GM19463 (cell line): Measurements from ENCODE around the gene NPY4R2.
A peak's percentile ranks its signal among the peaks of the same experiment; 100 is the strongest.
"Not testable (repeated sequence)": the region's sequence is repeated elsewhere in the genome, so short reads cannot be mapped to it uniquely, and the experiment has no call there.

ENCODE experiments used
- ATAC-seq: cut with Tn5 transposase; IDR thresholded peaks from one replicate; pipeline ENCODE4 v1.9.1; 2021; ENCODE audit warnings: mild to moderate bottlenecking, moderate library complexity; ENCODE audit not compliant: unreplicated experiment

Gene NPY4R2

DNA sequence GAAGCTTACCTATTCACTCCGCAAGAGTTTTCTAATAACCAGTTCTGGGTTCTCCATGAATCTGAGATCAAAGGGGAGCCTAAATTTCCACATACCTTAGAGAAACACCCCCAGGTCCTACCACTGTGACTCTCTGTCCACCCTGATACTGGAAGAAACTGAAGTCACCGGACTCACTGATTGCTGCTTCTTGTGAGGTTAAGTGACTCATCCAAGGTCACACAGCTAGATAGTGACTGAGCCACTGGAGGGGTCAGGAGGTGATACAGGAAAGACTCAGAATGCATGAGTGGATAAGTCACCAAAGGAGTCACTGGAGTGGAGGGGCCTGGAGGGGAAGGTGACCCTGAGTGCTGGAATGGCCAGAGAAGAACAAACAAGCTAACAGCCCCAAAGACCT lies 9.8 kb downstream of the NPY4R2 start:
- ATAC-seq = not testable (repeated sequence)

DNA sequence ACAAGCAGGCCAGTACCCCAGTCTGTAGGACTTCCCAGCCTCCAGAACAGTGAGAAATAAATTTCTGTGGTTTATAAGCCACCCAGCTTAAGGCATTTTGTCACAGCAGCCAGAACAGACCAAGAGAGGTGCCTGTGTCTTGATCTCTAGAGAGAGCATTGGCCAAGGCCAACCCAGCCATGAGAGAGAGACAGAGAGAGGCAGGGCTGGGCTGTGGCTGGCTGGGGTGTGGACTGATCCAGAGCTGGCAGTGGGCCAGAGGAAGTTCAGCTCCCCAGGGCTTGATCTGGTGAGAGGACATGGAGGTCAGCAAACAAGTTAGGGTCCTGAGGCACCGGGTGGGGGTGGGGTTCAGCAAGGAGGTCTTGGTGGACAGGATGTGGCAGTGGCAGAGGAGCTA lies 14.4 kb downstream of the NPY4R2 start:
- ATAC-seq = not testable (repeated sequence)

GRCh38 chr10:47933462-47933861 lies 15.0 kb downstream of the NPY4R2 start:
- ATAC-seq = not testable (repeated sequence)

- not testable (repeated sequence) for ATAC-seq
These were observed 18.3 kb downstream of the NPY4R2 start for GRCh38 chr10:47936772-47937228.

- not testable (repeated sequence) for ATAC-seq
These were observed 19.2 kb downstream of the NPY4R2 start for GRCh38 chr10:47937634-47938033.

- ATAC-seq = not testable (repeated sequence)
These were observed 22.4 kb downstream of the NPY4R2 start for GRCh38 chr10:47940821-47941220.

- ATAC-seq = not testable (repeated sequence)
These were observed 22.9 kb downstream of the NPY4R2 start for GRCh38 chr10:47941379-47941778.

DNA sequence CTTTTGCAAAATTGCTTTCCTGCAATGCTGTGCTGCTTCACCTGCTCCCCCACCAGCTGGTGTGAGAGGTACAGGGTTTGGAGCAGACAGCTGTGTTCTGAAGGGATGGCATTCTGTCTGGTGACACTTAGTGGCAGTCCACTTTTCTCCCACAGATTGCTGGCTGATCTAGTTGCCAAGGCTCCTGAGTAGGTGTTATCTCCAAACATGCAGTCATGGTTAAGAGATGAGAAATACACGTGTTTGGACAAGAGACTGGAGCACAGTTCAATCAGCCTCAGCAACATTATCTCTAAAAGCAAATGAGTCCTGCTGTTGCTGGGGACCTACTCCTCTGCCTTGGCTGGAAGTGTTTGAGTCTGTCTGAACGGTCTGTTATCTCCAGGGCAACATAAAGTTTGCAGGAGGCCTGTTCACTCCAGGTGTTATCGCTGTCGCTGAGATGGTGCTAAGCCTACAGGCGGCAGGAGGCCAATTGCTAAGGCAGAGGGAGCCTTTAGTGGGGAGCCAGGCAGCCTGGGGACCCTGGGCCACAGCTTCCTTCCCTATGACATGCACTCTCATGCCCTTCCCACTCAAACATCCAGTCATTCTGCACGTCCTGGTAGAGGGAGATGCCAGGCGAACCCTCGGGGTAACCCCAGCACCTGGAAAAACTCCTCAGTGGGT lies 24.0 kb downstream of the NPY4R2 start:
- ATAC-seq = not testable (repeated sequence)

GRCh38 chr10:47943328-47943727 lies 24.9 kb downstream of the NPY4R2 start:
- ATAC-seq = not testable (repeated sequence)

DNA sequence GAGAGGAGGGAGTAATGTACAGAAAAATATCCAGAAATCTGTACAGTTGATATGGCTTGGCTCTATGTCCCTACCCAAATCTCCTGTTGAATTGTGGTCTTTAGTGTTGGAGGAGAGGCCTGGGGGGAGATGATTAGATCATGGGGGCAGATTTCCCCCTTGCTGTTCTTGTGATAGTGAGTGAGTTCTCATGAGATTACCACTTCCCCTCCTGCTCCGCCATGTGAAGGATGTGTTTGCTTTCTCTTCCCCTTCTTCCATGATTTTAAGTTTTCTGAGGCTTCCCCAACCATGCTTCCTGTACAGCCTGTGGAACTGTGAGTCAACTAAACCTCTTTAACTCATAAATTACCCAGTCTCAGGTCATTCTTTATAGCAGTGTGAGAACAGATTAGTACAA lies 29.0 kb downstream of the NPY4R2 start:
- ATAC-seq = not testable (repeated sequence)

DNA sequence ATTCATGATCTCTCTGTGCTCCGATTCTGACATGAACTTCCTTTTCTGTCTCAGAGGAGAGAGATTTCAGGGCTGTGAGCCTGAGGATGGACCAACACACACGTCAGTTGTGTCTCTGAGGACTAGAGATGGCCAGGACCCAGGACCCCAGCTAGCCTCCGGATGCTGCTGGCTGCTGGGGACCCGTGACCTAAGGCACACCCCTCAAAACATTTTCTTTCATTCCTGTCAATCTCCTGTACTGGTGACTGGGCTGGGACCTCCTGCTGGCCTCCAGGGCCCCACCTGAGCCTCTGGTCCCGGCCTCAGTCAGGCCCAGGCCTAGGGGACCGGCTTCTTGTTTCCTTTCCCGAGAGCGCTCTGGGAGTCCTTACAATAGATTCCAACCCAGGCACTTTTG lies 38.7 kb downstream of the NPY4R2 start:
- ATAC-seq = not testable (repeated sequence)

DNA sequence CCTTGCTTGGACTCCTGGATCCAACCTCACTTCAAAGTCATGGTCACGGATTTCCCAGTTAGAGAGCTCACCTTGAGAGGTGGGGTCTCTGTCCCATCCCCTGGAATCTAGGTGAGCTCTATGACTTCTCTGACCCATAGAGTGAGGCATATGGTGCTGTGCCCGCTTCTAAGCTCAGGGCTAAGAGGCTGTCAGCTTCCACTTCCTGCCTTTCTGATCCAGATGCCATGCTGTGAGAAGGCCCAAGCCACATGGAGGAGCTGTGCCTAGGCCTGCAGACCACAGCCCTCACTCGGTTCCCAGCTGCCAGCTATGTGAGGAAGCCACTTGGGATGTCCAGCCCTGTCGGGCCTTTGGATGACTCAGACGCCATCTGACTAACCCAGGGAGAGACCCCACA lies 41.2 kb downstream of the NPY4R2 start:
- not testable (repeated sequence) for ATAC-seq

DNA sequence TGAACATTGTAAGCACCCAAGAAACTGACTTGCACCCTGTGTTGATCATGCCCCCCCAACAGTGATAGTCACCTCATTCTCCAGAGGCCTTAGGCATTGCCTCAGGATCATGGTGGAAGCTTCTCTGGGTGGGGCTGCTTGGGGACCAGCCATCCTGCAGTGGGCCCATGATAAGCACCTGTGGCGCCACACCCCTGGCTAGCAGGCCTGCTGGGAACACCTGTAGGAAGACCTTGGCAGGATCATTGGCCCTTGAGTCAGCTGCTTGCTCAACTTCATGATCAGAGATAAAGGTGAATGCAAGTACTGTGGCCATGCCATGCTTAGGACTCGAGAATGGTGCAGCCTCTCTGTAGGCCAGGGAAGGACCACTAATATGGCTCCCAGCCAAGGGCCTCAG lies 42.2 kb downstream of the NPY4R2 start:
- not testable (repeated sequence) for ATAC-seq

DNA sequence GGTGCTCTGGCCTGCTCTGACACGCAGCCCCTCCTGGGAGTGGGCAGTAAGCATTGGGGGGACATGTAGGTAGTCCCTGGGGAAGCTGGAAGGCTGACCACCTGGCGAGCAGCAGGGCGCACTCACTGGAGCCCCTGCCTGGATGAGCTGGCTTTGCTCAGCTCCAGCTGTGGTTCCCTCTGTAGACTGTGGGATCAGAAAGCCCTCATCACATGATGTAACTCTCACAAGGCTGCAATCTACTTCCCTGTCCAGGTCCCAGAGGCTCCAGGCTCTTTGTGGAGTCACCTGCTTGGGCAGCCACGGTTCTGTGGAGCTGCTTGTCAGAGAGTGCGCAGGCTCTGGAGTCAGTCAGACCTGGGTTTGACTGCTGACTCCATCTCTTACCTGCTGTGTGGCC lies 44.3 kb downstream of the NPY4R2 start:
- not testable (repeated sequence) for ATAC-seq

GRCh38 chr10:47964280-47965063 lies 46.0 kb downstream of the NPY4R2 start:
- not testable (repeated sequence) for ATAC-seq

DNA sequence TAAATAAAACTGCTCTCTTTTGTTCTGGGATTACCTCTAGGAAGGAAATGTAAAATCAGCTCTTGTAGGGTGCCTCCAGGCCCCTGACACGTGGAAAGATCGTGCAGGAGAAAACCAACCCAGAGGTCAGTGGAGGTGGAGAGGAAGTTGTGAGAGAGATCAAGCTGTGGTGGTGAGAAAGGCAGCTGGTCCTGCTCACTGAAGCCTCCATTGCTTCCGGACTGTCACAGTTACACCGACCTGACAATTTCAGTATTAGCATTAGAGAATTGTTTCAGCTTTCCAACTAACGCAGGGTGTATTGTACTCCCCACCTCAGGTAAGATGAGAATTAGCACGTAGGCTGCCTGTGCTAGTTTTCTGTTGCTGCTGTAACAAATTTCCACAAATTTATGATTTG lies 50.5 kb downstream of the NPY4R2 start:
- ATAC-seq = peak; percentile 93

DNA sequence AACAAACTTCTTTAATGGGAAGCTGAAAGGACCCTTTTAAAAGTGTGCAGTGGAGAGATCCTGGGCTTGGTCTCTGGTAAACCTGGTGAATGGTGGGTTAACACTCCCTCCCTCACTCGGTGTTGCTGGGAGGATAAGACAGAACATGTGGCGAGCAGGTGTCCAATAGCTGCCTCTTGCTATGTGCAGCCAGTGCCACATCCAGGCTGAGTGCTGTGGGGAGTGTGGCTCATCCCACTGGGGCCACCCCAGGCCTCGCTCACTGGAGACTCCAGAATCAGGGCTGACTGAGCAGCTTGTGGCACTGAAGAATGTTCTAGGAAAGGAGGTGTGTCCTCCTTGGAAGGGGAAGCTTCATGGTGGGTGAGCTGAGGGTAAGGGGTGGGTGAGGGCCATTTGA lies 51.6 kb downstream of the NPY4R2 start:
- not testable (repeated sequence) for ATAC-seq

GRCh38 chr10:47971598-47971997 lies 53.1 kb downstream of the NPY4R2 start:
- ATAC-seq = not testable (repeated sequence)

- not testable (repeated sequence) for ATAC-seq
These were observed 53.6 kb downstream of the NPY4R2 start for GRCh38 chr10:47972077-47972476.
